PFSK-1 (cell line): ENCODE measurements around the gene ATP6V1C2.

Experiments used
- POLR2AphosphoS5 ChIP-seq: IDR thresholded peaks from 2 replicates; pipeline ENCODE4 v1.6.1; 2012; ENCODE audit warnings: low read depth, mild to moderate bottlenecking, control low read depth, low read length, moderate library complexity
- SIN3A ChIP-seq: IDR thresholded peaks from 2 replicates; pipeline ENCODE4 v1.6.1; 2012; ENCODE audit warnings: mild to moderate bottlenecking, low read length, moderate library complexity, borderline replicate concordance; ENCODE audit not compliant: insufficient read depth

GRCh38 chr2:10777111-10777841, 55.8 kb downstream of the ATP6V1C2 start:
- TF ChIP-seq POLR2AphosphoS5 = no peak
- TF ChIP-seq SIN3A = no peak
